HG03066 (cell line): ENCODE results near the gene COPE.
A peak's percentile ranks its signal among the peaks of the same experiment; 100 is the strongest.

Experiments
- ATAC-seq: cut with Tn5 transposase; IDR thresholded peaks from one replicate; pipeline ENCODE4 v1.9.1; 2021; ENCODE audit warnings: low read depth; ENCODE audit not compliant: unreplicated experiment

Gene COPE

GRCh38 chr19:18869781-18870530 lies 49.2 kb downstream of the COPE start:
- no peak for ATAC-seq

- no peak for ATAC-seq
Observed at GRCh38 chr19:18869023-18869618, 50.1 kb downstream of the COPE start.

- no peak for ATAC-seq
Observed at GRCh38 chr19:18868380-18869022, 50.7 kb downstream of the COPE start.

DNA sequence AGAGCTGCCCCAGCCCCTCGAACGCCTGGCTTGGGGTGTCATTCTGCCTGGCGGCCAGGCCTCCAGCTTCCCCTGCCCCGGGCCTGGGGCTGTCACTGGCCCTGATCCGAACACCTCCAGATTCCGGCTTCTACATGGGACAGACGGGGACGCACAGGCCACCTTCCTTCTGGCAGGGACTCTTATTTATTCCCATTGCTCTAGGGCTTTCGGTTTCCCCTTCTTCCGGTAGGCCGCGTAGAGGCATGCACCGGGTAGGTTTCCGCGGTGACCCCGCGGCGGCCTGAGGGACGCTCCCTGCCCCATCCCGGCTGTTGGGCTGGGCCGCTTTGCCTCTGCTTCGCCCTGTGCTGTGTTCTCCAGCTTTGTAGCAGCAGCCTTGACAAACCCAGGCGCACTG lies 51.4 kb downstream of the COPE start:
- ATAC-seq = no peak

GRCh38 chr19:18867199-18867598 lies 52.0 kb downstream of the COPE start:
- ATAC-seq = no peak

GRCh38 chr19:18866800-18867123 lies 52.4 kb downstream of the COPE start:
- no peak for ATAC-seq

DNA sequence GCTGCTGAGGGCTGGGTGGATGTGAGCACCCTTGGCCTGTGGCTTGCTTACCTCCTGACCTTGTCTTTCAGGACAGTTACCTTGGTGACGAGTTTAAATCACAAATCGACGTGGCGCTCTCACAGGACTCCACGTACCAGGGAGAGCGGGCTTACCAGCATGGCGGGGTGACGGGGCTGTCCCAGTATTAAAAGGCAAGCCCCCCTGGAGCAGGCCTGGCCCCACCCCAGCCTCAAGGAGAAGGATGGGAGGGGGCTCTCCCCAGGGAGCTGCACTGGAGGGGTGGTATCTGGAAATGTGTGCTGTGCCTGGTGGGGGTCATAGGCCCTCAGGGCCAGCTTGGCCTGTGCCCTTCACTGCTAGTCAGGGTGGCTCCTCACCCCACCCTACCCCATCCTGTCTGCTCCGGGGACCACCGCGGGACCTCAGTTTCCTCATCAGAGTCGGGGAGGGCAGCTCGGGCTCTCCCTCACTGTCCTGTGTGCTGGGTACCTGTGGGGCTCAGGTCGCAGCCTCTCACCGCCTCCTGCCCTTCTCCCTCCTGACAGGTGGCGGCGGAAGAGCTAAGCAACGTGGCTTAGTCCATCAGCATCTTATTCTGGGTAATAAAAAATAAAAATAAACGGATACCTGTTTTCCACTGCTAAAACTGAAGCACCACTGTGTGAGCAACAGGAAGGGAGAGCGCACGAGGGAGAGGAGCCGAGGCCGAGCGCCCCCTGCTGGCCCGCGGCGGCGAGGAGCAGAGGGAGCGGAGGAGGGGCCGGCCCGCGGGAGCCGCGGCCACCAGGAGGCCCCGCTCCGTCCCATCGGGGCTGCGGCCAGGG lies 53.0 kb downstream of the COPE start:
- ATAC-seq = peak; percentile 68

DNA sequence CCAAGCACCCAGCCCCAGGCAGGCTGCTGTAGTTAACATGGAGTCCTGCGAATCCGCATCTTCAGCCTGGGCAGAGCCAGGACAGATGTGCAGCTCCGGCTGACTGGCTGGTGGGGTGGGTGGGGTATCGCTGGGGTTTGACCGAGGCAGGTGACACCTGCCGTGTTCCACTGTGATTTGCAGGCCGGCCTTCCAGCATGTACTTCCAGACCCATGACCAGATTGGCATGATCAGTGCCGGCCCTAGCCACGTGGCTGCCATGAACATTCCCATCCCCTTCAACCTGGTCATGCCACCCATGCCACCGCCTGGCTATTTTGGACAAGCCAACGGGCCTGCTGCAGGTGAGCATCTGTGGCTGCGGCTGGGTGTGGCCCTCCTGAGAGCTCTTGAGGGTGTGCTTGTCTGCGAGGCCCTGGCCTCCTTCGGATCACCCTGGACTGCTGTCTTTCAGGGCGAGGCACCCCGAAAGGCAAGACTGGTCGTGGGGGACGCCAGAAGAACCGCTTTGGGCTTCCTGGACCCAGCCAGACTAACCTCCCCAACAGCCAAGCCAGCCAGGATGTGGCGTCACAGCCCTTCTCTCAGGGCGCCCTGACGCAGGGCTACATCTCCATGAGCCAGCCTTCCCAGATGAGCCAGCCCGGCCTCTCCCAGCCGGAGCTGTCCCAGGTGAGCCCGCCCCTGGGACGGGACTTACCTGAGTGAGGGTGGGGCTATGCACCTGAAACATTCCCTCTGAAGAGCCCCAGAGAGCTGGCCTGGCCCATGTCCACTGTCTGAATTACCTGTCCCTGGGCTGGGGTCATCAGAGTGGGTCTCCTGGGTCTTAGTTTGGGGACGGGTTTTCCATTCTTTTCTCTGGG lies 53.8 kb downstream of the COPE start:
- ATAC-seq = no peak

- no peak for ATAC-seq
Observed at GRCh38 chr19:18863843-18864362, 55.3 kb downstream of the COPE start.

- ATAC-seq = no peak
Observed at GRCh38 chr19:18862976-18863842, 56.0 kb downstream of the COPE start.

- ATAC-seq = no peak
Observed at GRCh38 chr19:18861917-18862316, 57.3 kb downstream of the COPE start.

GRCh38 chr19:18861235-18861634 lies 58.0 kb downstream of the COPE start:
- ATAC-seq = no peak

DNA sequence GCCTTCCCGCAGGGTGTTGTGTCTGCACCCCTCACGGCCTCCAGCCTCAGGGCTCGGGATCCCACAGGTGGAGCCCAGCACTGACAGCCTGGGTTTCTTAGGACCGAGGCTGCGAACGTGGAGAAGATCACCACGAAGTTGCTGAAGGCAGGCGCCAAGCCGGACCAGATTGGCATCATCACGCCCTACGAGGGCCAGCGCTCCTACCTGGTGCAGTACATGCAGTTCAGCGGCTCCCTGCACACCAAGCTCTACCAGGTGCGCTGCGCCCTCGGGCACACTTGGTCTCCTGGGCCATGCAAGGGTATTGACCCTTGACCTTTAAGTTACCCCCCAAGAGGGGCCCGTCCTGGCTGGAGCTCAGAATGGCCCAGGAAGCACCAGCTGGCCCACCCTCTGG lies 58.5 kb downstream of the COPE start:
- ATAC-seq = no peak

DNA sequence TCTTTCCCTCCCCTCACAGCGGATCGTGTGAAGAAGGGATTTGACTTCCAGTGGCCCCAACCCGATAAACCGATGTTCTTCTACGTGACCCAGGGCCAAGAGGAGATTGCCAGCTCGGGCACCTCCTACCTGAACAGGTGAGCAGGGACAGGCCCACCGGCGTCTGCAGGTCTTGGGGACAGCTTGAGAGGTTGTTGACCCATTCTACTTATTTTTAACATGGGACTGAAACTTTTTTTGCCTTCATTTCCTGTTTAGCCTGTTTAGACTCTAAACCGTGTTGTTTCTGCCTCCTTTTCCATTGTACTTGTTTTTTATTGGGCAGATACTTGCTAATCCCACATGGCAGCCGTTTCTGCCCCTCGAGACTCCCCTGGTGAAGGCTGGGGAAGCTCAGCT lies 58.9 kb downstream of the COPE start:
- no peak for ATAC-seq

DNA sequence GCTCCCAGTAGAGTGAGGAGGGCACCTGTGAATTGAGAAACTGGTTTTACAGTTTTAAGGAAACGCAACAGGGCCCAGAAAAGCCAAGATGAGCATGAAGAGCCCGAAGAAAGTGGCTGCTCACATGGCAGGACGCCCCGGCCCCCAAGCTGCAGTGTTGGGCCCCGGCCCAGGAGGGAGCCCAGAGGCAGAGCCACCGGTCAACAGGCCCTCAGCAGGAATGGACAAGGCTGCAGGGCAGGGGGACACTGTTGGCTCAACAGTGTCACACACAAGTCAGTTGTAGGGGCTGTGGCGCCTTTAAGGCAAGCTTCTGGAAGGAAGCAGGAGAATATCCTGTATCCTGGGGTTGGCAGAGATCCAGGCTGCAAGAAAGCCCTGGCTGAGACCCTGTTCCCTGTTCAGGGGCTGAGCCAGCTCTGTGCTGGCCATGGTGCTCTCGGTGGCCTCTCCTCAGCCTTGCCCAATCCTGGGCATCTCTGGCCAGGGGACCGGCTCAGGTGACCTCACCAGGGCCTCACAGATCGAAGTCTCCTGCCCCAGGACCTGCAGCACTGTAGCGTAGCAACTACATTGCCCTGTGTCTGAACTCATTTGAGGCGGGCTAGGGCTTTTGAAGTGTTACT lies 59.4 kb downstream of the COPE start:
- ATAC-seq = no peak

- ATAC-seq = no peak
Observed at GRCh38 chr19:18858906-18859646, 60.1 kb downstream of the COPE start.

GRCh38 chr19:18857223-18857622 lies 62.0 kb downstream of the COPE start:
- no peak for ATAC-seq
